ENCODE measurements around the gene ITGB5.
"Not testable (repeated sequence)": the region's sequence is repeated elsewhere in the genome, so short reads cannot be mapped to it uniquely, and the experiment has no call there.

ITGB5 gene

GRCh38 chr3:124769462-124769861 lies 117.7 kb downstream of the ITGB5 start:
- DNase-seq: no peak

DNA sequence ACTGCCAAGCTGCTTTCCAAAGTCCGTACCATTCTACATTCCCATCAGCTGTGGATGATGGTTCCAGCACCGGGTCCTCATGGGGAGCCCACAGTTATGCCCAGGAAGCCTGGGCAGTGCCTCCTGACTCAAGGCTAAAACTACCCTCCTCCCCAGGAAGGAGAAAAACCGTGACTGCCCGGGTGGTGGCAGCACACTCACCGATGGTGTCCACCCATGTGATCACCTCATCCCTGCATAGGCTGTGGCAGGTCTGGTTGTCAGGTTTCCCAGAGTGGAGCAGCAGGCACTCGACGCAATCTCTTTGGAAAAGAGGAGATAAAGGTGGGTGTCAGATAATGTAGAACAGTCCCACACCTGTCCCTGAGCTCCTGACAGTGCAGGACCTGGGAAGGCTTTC lies 118.4 kb downstream of the ITGB5 start:
- DNase-seq: no peak

DNA sequence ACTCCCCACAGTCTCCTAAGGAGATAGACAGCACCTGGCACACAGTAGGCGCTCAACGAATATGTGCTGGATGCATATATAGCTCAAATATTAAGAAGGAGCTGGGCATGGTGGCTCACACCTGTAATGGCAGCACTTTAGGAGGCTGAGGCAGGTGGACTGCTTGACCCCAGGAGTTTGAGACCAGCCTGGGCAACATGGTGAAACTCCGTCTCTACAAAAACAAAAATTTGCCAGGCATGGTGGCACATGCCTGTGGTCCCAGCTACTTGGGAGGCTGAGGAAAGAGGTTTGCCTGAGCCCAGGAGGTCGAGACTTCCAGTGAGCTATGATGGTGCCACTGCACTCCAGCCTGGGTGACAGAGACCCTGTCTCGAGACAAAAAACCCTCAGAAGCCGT lies 119.5 kb downstream of the ITGB5 start:
- no peak for DNase-seq

- DNase-seq: no peak
Measured at GRCh38 chr3:124767264-124767663, 119.9 kb downstream of the ITGB5 start.

DNA sequence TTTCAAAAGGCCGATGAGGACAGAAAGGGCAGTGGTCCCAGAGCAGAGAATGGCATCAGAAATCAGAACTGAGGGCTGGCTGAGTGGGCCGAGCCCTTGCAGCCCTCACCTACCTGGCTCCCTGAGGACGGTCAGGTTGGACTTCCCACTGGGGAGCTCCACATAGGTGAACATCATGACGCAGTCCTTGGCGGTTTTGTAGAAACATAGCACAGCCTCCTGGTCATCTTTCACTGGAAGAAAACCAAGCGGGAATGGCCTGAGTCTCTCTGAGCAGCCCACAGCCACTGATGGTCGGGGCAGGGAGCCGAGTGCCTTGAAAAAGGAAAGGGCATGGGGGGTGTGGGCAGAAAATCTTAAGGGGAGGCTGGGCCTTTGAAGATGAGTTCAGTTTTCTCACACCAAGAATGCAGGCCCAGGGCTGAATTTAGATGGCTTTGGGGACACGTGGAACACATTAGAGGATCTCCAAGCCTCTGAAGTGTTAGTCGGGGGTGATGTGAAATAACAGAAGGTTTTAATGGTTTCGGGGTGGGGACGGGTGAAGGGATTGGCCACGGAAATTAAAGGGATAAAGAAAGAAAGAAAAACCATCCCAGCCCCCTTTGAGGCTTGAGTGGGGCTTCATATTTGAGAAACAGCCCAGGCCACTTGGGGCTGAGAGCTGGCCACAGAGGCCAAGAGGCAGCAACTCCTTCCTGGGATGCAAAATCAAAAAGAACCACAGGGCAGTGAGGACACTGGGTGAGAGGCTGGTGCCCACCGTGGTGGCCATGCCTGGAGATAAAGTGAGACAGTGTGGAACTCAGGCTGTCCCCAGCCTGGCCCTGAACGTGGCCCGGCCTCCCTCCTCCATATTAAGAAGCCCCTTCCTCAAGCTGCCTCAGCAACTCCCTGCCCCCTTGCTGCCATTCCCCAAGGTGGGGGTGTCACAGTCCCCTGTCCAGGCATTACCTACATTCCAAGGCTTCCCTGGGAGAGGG lies 120.8 kb downstream of the ITGB5 start:
- DNase-seq: no peak

DNA sequence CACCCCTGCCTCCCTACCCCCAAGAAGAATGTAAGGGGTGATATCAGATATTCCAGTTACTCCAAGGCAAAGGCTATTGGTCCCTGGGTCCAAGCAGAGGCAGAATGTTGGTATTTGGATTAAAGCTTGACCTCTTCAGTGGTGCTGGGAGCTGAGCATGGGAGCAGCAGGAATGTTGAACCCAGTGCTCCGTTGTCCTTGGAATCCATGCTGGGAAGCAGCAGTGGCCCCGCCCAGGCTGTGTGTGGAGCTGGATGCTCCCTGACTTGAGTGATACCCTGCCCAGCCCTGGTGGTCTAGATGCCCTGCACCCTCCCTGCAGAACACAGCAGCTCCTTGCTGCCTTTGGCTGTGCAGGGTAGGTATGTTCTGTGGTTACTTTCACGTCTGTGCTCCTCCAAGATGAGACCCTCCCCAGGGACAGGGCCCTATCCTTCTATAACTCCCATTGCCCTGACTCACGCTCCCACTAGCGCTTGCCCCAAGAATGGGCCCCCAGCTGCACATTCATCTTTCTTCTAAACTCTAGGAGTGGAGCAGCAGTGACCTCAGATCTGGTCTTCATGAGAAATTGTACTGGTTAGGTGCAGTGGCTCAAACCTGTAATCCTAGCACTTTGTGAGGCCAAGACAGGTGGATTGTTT lies 121.8 kb downstream of the ITGB5 start:
- DNase-seq: no peak

DNA sequence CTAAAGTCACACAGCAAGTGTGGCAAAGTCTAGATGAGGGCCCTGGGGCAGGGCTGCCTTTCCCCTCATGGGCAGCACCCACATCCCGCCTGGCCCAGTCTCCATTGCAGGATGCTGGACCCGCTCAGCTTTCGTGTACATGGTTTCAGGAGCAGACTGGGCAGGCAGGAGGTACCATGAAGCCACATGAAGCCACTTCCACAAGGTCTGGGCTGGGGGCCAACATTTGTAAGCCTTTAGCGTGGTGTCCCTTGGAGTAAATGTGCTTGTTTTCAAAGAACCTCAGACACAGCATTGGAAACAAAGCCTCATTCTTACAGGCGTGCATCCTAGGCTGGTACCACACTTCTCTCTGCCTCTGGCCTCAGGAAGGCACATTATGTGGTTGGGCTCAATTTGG lies 122.4 kb downstream of the ITGB5 start:
- DNase-seq: no peak

DNA sequence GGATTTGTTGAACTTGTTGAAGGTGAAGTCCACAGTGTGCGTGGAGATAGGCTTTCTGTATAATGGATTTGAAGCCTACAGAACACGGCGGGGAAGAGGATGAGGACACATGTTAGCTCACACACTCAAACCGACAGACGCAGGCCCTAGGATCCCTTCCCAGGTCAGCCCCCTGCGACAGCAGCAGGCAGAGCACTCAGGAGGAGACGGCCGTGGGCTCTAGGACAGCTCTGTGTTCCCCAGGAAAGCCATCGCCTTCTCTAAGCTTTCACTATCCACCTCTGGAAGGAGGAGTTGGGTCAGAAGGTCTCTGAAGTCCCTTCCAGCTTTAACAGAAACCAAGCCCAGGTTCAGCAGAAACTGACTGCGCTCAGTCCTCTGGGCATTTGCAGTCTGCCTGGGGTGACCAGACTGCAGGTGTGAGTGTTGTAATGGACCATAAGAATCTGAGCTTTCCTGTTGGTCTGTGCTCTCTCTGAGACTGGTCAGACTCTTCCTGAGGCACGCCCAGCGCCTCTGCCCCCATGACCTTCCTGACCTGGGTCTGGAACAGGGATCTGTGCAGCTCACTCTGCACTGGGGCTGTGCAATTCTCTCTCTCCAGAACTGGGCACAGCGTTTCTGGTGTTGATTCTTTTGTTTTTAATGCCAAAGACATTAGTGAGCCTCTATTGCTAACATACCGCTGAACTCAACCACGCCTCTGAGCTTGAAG lies 123.4 kb downstream of the ITGB5 start:
- DNase-seq: no peak

- no peak for DNase-seq
Measured at GRCh38 chr3:124763206-124763605, 124.0 kb downstream of the ITGB5 start.

GRCh38 chr3:124762661-124763011 lies 124.5 kb downstream of the ITGB5 start:
- no peak for DNase-seq

DNA sequence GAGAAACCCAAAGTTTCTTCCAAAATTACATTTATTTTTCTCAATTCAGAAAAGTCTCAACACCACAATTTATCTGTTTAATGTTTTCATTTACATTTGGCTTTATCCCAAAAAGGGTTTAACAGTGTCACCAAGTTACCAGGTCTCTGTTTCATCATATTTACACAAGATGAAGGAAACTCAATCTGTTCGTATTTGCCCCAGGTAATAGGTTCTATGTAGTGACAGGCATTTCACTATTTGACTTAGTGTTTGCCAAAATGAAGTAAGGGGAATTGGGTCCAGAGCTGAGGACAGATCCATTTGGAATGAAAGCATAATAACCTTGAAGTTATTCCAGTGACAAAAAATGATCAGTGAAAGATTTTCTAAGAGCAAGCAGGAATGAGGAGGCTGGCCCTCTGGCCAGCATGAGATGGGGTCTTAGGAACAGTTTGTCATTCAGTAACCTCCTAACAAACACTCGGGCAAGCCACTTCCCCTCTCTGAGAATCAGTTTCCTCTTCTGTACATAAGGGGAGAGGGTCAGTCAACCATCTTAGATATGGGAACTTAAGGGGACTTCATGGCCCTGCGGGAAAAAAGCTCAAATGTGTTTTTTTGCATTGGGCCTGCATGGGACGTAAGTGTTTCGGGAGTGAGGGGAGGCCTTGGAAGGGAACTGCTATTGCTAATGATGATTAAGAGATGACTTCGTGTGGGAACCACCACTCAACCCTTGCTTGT lies 125.1 kb downstream of the ITGB5 start:
- DNase-seq: no peak

GRCh38 chr3:124761250-124761796 lies 125.8 kb downstream of the ITGB5 start:
- DNase-seq: peak; percentile 73

- DNase-seq: no peak
Measured at GRCh38 chr3:124760601-124761000, 126.6 kb downstream of the ITGB5 start.

- no peak for DNase-seq
Measured at GRCh38 chr3:124759666-124760401, 127.3 kb downstream of the ITGB5 start.

GRCh38 chr3:124758851-124759635 lies 128.1 kb downstream of the ITGB5 start:
- no peak for DNase-seq

GRCh38 chr3:124757926-124758325 lies 129.2 kb downstream of the ITGB5 start:
- not testable (repeated sequence) for DNase-seq

- DNase-seq: no peak
Measured at GRCh38 chr3:124752051-124752450, 135.1 kb downstream of the ITGB5 start.

GRCh38 chr3:124751501-124751900 lies 135.7 kb downstream of the ITGB5 start:
- DNase-seq: no peak

GRCh38 chr3:124749877-124750276 lies 137.3 kb downstream of the ITGB5 start:
- not testable (repeated sequence) for DNase-seq

DNA sequence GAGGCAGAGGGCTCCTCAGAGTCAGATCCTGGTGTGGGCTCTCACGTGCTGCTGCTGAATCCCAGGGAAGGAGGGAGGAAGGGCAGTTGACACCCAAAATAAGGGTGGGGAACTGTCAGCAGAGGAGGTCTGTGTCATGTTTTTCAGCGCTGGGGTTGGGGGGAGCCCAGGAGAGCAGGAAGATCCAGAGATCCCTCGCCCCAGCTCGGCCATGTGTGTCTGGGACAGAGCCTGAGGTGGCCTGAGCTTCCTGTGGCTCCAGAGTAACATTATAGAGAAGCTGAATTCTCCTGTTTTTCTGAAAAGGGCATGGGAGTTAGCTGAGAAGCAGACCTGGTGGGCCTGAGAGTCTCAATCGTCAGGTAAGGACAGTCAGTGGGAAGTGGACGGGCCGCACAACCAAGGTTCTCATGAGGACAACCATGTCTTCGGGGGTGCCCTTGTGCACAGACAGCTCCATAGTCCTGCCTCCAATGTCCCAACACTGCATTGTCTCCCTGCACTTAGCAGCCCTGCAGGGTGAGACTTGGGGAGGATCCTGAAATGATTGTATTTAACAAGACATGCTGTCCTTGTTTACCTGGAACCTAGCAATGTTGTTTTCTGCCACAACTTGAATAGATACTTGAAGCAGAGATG lies 138.5 kb downstream of the ITGB5 start:
- no peak for DNase-seq
